Measurements from ENCODE around the gene B4GALNT3.

The B4GALNT3 gene

GRCh38 chr12:578748-579419 lies 119.1 kb downstream of the B4GALNT3 start:
- no peak for DNase-seq

DNA sequence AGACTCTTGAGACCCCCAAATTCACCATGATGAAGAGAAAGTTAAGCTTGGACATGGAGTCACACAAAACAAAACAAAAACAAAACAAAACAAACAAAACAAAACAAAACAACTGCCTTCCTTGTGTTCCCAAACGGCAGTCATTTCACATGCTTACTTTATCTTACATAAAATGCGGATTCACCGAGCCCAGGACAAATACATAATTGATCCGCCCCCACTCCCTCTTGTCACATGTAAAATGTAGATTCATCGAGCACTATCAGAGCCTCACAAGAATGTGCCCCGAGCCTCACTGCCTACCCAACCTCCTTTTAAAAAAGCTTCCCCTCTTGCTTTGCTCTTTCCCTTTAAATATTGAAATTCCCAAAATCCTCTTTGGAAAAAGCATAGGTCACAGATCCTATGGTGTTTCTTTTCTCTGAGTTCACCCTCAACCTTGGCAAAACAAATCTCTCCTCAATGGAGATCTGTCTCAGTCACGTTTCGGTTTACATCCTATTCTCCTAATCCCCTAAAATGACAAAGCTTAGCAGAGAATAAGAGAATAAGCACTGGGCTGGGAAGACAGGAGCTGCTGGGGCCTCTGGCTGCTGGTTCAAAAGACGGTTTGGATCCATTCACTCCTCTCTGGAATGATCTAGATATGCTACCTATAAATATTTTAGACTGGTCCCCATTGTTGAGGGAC lies 119.8 kb downstream of the B4GALNT3 start:
- no peak for DNase-seq

DNA sequence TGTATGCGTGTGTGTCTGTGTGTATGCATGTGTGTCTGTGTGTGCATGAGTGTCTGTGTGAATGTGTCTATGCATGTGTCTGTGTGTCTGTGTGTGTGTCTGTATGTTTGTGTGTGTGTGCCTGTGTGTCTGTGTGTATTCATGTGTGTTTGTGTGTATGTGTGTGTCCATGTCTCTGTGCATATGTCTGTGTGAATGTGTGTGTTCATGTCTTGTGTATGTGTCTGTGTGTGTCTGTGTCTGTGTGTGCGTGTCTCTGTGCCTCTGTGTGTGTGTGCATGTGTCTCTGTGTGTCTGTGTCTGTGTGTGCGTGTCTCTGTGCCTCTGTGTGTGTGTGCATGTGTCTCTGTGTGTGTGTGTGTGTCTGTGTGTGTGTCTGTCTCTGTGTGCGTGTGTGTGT lies 121.1 kb downstream of the B4GALNT3 start:
- DNase-seq, result no peak

DNA sequence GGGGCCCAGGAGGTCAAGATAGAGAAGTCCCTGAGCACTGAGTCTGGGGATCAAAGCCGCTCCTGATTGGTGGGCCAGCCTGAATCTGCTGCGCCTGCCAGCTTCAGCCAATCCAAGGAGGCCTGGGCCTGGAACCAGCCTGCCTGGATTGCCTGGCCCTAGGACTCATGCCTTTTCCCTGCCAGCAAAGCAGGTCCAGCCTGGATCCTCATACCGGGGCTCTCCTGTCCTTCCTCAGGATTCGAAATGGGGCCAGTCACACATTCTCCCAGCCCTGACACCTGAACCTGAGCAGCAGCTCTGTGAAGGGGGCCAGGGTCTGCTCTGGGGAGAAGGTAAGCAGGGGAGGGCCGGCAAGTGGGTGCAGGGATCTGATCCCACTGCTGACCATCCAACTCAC lies 121.6 kb downstream of the B4GALNT3 start:
- no peak for DNase-seq

GRCh38 chr12:581746-582145 lies 122.0 kb downstream of the B4GALNT3 start:
- no peak for DNase-seq

DNA sequence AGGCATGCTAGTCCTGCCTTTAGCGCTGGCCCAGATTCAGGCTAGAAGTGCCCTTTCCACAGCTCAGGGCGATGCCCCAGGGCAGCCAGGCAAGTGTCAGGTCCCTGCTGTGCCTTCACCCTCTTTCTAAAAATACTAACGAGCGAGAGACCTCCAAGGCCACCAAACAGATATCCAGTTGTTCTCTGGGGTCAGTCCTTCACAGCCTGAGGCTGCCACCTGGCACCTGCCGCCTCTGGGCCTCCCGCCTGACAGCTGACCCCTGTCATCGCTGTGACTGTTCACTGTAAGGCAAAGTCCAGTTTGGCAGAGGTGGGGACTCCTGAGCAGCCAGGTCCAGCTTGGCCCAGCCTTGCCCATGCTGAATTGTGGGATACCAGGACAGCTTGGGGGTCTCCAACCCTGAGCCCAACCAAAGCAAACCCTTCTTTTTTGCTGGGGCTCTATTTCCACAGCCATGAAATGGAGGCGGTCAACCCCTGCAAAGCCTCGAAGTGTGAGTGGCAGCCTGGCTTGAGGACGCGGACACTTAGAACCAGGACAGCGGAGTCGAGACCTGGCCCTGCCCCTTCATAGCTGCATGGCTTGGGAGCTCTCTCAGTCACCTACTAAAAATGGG lies 123.6 kb downstream of the B4GALNT3 start:
- no peak for DNase-seq

- DNase-seq, result no peak
These were observed 125.6 kb downstream of the B4GALNT3 start for GRCh38 chr12:585062-586061.

- no peak for DNase-seq
These were observed 126.8 kb downstream of the B4GALNT3 start for GRCh38 chr12:586318-587071.

GRCh38 chr12:587132-588023 lies 127.6 kb downstream of the B4GALNT3 start:
- no peak for DNase-seq

DNA sequence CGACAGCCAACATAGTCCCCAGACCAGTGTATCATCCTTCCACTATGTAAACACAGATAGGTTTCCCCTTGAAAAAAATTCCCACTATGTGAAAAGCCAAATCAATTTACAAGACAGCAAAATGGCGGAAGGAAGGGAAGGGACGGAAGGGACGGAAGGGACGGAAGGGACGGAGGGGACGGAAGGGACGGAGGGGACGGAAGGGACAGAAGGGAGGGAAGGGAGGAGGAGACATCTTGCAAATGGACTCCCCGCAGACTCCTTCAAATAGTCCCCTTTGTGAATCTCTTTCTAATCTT lies 128.2 kb downstream of the B4GALNT3 start:
- no peak for DNase-seq

- DNase-seq, result no peak
These were observed 128.9 kb downstream of the B4GALNT3 start for GRCh38 chr12:588646-589045.

- DNase-seq, result no peak
These were observed 130.5 kb downstream of the B4GALNT3 start for GRCh38 chr12:590206-590750.

DNA sequence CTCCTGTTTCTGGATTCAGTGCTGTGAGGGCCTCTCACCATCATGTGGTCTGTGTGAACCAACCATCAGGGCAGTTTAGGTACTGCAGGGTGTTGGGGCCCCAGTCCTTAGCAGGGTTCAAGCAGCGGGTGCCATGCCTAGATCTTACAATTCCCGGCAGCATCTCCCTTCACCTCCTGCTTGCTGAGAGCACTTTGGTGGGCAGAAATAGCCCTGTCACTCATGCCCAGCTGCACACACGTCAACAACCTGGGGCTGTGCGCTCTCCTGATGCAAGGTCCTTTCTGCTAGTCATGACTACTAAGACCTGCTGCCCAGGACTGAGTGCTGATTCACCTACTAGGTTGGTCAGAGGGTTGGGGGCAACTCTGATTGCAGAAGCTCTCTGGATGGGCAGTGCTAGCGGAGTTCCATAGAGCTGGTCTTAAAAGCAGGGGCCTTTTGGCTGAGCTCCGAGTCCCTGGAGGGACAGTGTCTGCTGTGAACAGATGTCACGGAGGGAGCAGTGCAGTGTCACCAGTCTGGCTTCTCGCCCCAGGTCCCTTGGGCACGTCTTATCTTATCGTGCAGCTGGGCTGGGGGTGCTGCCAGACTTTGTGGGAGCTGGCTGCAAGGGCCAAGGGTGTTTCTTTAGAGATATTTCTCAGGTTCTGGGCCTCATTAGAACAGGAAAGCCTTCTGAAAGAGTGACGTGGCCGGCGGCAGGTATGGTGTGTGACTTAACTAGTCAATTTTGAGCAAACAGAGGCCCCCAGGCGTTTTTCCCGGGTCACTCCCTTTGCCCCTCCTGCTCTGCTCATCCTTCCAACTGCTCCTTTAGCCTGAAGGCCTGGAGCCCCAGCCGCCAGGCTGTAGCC lies 131.7 kb downstream of the B4GALNT3 start:
- DNase-seq, result no peak

GRCh38 chr12:592024-592505 lies 132.3 kb downstream of the B4GALNT3 start:
- no peak for DNase-seq

DNA sequence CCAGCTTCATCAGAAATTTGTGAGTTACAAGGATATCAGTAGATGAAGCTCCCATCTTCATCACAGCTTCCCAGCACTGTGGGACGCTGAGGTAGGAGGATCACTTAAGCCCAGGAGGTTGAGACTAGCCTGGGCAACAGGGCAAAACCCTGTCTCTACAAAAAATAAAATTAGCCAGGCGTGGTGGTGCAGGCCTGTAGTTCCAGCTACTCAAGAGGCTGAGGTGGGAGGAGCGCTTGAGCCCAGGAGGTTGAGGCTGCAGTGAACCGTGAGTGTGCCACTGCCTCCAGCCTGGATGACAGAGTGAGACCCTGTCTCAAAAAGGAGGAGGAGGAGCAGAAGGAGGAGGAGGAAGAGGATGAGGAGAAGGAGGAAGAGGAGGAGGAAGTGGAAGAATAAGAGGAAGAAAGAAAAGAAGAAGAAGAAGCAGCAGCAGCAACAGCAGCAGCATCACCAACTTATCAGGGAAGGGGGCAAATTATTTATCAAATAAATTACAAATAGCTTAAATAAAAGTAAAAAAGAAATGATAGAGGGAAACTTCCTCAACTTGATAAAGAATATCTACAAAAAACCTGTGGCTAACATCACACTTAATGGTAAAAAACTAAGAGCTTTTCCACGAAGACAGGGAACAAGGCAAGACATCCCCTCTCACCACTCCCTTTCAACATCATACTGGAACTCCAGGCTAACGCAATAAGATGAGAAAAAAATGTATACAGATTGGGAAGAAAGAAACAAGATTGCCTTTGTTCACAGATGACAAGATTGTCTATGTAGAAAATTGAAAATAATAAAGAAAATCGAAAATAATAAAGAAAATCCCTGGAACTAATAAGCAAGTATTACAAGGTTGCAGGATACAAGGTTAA lies 133.9 kb downstream of the B4GALNT3 start:
- DNase-seq, result no peak

DNA sequence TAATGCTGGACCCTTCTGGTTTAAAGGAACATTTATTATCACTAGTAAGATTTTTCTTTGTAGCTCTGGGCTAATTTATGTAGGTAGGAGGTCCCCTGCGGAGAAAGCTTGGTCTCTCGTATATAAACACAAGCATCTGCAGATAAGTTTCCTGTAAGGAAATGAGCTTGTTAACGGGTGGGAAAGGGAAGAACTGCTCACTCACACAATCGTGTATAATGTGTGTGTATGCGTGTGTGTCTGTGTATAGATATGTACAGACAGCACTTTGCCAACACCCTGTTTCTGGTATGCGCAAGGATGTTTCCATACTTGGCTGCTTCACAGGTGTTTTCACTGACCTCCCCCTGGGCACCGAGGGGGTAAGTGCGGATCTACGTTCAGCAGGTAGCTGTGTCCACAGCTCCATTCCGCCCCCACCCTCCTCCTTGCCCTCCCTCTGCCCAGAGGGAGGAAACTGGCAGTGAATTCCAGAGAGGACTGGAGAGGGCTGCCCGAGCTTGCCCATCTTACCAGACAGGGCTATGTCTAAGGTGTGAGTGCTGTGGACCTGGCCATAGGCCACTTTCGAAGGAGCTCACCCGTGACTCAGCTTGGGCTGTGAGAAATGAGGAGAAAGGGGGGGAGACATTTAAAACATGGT lies 138.3 kb downstream of the B4GALNT3 start:
- DNase-seq, result no peak

- no peak for DNase-seq
These were observed 140.0 kb downstream of the B4GALNT3 start for GRCh38 chr12:599756-600155.

DNA sequence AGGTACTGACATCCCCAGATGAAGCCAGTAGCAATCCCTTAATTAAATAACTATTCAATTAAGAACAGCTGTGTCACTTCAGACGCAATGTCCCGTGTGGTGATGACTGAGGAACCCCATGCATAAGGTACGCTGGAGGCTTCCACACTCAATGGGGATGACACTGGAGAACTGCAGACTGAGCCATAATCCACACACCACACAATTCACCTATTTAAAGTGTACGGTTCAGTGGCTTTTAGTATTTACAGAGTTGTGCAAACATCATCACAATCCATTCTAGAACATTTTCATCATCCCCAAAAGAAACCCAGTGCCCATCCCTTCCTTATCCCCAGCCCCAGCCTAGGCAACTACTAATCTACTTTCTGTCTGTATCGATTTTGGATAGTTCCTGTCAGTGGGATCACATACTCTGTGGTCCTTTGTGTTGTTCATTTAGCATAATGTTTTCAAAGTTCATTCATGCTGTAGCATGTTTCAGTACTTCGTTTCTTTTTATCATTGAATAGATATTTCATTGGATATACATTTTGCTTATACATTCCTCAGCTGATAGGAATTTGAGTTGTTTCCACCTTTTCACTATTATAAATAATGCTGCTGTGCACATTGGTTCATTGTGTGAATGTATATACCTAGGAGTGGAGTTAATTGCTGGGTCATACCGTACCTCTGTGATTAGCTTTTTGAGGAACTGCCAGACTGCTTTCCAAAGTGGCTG lies 142.4 kb downstream of the B4GALNT3 start:
- peak; percentile 36 for DNase-seq
